Activated CD8-positive, alpha-beta memory T cell treated with anti-CD3 and anti-CD28 coated beads, Interleukin-2, amount 10 ng/mL, durations not matched to agents 7 days and 5 days (primary cell): ENCODE measurements around the gene ABCD2. TPM values are rescaled to one million over a fixed set of nuclear protein-coding genes. Genes with fewer than 3 reads are reported as not detected.
"Not testable (repeated sequence)": the region's sequence is repeated elsewhere in the genome, so short reads cannot be mapped to it uniquely, and the experiment has no call there.

Experiments used
- ATAC-seq: fragments of 150-1000 bp; cut with Tn5 transposase; one replicate; pipeline ENCODE4 v1.10.0; 2021; ENCODE audit warnings: moderate library complexity
- CTCF ChIA-PET: fragments of 350-600 bp; sonication (Branson Sonifier 250); formaldehyde crosslinking; loops from one replicate; lab custom pipeline; 2021; ENCODE audit warnings: antibody characterized with exemption; lab: Charles Lee
- DNase-seq: peaks from one replicate; pipeline ENCODE4 v3.0.0-alpha.2; 2020
- H3K27ac Mint-ChIP-seq: one replicate; pipeline ENCODE4 v1.8.0; 2021; ENCODE audit warnings: mild to moderate bottlenecking, mixed read lengths
- H3K27me3 Mint-ChIP-seq: one replicate; pipeline ENCODE4 v1.8.0; 2021; ENCODE audit warnings: mixed read lengths
- H3K36me3 Mint-ChIP-seq: one replicate; pipeline ENCODE4 v1.8.0; 2021; ENCODE audit warnings: mild to moderate bottlenecking, mixed read lengths
- H3K4me1 Mint-ChIP-seq: one replicate; pipeline ENCODE4 v1.8.0; 2021; ENCODE audit warnings: mixed read lengths
- H3K4me3 Mint-ChIP-seq: one replicate; pipeline ENCODE4 v1.8.0; 2021; ENCODE audit warnings: mild to moderate bottlenecking, moderate library complexity, mixed read lengths
- H3K9me3 Mint-ChIP-seq: one replicate; pipeline ENCODE4 v1.8.0; 2022; ENCODE audit warnings: low read depth, mixed read lengths
- total RNA-seq, 2 experiments: library from RNA; stranded (reverse); gene quantifications; one replicate each; pipeline ENCODE4 v1.2.3, GENCODE V29; 2021

ABCD2 gene
- total RNA-seq, 2 experiments from 2014 or later = 25.0 to 26.6 TPM

GRCh38 chr12:39606712-39607423 is 12.7 kb downstream of the ABCD2 start:
- Mint-ChIP-seq H3K27ac (no peak overlapping the region), H3K27me3 (no peaks in the 10 kb centered on the region), H3K4me1 (peaks cover 52% of the 10 kb centered on the region), H3K4me3 (no peak overlapping the region), H3K36me3 (peaks cover 65% of the 10 kb centered on the region), H3K9me3 (no peaks in the 10 kb centered on the region)
- DNase-seq (no peak), ATAC-seq (no peak)
- CTCF ChIA-PET = interaction anchor here (1.0 kb wide), 1 partner anchor 20 kb away, joined by 3 read pairs; no protein-coding TSS in a partner anchor

DNA sequence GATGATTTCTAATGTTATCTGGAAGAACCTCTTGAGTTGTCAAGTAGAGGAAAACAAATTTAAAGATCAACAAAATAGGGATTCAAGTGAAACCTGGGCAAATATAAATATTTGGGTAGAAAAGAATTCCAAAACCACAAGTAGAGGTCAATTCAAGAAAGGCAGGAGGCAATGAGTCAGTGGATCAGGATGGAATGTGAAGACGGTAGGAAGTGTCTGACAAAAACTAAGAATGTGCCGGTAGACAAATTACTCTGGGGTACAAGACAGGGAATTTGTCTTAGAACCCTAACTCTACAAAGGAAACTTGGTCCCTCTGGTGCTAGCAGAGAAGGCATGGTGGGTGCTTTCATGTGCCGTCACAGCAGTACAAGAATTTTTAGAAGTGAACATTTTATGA is 13.6 kb downstream of the ABCD2 start:
- H3K36me3 Mint-ChIP-seq = peaks cover 62% of the 10 kb centered on the region
- DNase-seq = no peak
- peaks cover 44% of the 10 kb centered on the region for H3K4me1 Mint-ChIP-seq
- H3K27ac Mint-ChIP-seq = peak overlapping the region; percentile 52
- H3K9me3 Mint-ChIP-seq = no peaks in the 10 kb centered on the region
- no peak for ATAC-seq
- CTCF ChIA-PET = interaction anchor here (1.1 kb wide), 1 partner anchor 241 kb away, joined by 3 read pairs; no protein-coding TSS in a partner anchor
- H3K4me3 Mint-ChIP-seq = no peak overlapping the region
- H3K27me3 Mint-ChIP-seq = no peaks in the 10 kb centered on the region

DNA sequence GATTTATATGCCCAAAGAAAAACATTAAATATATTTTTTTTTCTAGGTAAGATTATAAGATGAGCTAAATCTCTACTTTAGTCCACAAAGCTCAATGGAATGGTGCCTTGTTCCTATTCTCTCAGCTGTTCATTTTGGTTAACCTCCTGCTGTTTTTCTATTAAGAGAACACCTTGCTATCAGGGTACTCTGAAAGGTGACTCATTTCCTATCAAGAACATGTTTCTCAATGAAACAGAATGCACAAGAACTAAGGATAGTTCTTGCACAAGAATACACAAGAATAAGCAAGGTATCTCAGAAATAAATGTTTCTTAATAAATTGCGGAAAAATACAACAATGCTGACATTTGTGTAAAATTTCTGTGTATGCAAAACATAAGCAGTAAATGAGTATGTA is 14.1 kb downstream of the ABCD2 start:
- Mint-ChIP-seq H3K9me3 (no peaks in the 10 kb centered on the region), H3K27me3 (no peaks in the 10 kb centered on the region), H3K36me3 (peaks cover 58% of the 10 kb centered on the region), H3K4me3 (no peak overlapping the region), H3K4me1 (peaks cover 40% of the 10 kb centered on the region), H3K27ac (peak overlapping the region; percentile 31)
- DNase-seq = no peak
- ATAC-seq = peak; percentile 42
- CTCF ChIA-PET = interaction anchor here (1.1 to 2.0 kb wide), 2 partner anchors 14 to 240 kb away, joined by 3 to 7 read pairs; partner anchors contain the start of gene ABCD2

GRCh38 chr12:39603065-39603464 is 16.5 kb downstream of the ABCD2 start:
- peaks cover 29% of the 10 kb centered on the region for H3K4me1 Mint-ChIP-seq
- no peaks in the 10 kb centered on the region for H3K9me3 Mint-ChIP-seq
- no peak overlapping the region for H3K4me3 Mint-ChIP-seq
- H3K27me3 Mint-ChIP-seq = no peaks in the 10 kb centered on the region
- ATAC-seq (no peak), DNase-seq (no peak)
- CTCF ChIA-PET = no interaction called here
- no peak overlapping the region for H3K27ac Mint-ChIP-seq
- peaks cover 48% of the 10 kb centered on the region for H3K36me3 Mint-ChIP-seq

DNA sequence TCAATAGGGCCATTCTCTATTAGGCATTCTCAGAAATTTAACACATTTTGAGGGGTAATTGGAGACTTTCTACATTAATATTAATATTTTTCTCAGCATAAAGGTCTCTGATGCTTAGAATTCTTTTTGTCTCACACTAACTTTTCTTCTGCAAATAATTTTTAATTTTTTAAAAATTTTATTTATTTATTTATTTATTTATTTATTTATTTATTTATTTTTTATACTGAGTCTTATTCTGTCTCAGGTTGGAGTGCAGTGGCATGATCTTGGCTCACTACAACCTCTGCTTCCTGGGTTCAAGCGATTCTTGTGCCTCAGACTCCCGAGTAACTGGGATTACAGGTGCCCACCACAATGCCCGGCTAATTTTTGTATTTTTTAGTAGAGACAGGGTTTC is 17.7 kb downstream of the ABCD2 start:
- H3K4me3 Mint-ChIP-seq, ATAC-seq, DNase-seq, CTCF ChIA-PET, H3K9me3 Mint-ChIP-seq, H3K27me3 Mint-ChIP-seq, H3K27ac Mint-ChIP-seq: not testable (repeated sequence)
- peaks cover 49% of the 10 kb centered on the region for H3K36me3 Mint-ChIP-seq
- peaks cover 27% of the 10 kb centered on the region for H3K4me1 Mint-ChIP-seq

DNA sequence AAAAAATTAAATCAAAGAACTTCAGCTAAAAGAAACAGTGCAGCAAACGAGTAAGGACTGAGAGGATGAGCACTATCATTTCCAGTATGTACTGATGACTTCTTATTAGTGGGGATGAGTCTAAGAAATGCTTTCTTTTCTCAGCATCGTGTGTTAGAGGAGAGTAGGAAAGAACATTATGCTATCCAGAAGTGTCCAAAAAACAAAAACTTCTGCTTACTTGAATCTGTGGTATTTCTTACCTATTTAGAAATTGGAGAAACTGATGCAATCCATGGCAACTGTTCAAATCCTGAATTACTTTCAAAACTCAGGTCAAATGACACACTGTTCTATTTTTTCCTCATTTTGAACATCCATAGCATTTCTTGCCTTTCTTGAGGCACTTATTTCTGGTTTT is 23.7 kb downstream of the ABCD2 start:
- H3K36me3 Mint-ChIP-seq = peaks cover 43% of the 10 kb centered on the region
- H3K9me3 Mint-ChIP-seq = no peaks in the 10 kb centered on the region
- DNase-seq (no peak), ATAC-seq (no peak)
- CTCF ChIA-PET = interaction anchor here (1.2 to 1.3 kb wide), 2 partner anchors 9 to 30 kb away, joined by 3 to 4 read pairs; no protein-coding TSS in a partner anchor
- H3K27me3 Mint-ChIP-seq = no peaks in the 10 kb centered on the region
- H3K4me1 Mint-ChIP-seq = peaks cover 15% of the 10 kb centered on the region
- H3K4me3 Mint-ChIP-seq = no peak overlapping the region
- H3K27ac Mint-ChIP-seq = no peak overlapping the region

- no peak for ATAC-seq
- no peaks in the 10 kb centered on the region for H3K27me3 Mint-ChIP-seq
- no peak for DNase-seq
- peaks cover 38% of the 10 kb centered on the region for H3K36me3 Mint-ChIP-seq
- H3K27ac Mint-ChIP-seq = no peak overlapping the region
- no peak overlapping the region for H3K4me3 Mint-ChIP-seq
- H3K4me1 Mint-ChIP-seq = peaks cover 22% of the 10 kb centered on the region
- CTCF ChIA-PET = no interaction called here
- no peaks in the 10 kb centered on the region for H3K9me3 Mint-ChIP-seq
These were observed 27.3 kb downstream of the ABCD2 start for GRCh38 chr12:39592295-39592694.

- Mint-ChIP-seq H3K27ac (no peak overlapping the region), H3K4me3 (no peak overlapping the region), H3K9me3 (no peaks in the 10 kb centered on the region), H3K27me3 (no peaks in the 10 kb centered on the region), H3K36me3 (peaks cover 53% of the 10 kb centered on the region), H3K4me1 (peaks cover 18% of the 10 kb centered on the region)
- ATAC-seq (no peak), DNase-seq (no peak)
- CTCF ChIA-PET = no interaction called here
These were observed 31.3 kb downstream of the ABCD2 start for GRCh38 chr12:39588348-39588747.

DNA sequence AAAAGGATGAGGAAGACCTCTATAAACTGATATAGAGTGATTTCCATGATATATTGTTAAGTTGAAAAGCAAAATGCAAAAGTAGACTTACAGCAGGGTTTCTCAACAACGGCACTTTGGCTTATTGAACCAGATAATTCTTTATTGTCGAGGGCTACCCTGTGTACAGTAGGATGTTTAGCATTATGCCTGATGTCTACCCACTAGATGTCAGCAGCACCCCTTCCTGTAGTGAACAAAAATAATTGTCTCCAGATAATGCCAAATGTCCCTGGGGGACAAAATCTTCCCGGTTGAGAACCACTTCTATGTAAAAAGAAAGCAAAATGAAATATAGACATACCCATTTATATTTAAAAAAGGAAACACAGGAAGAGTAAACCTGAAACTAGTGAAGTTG is 32.4 kb downstream of the ABCD2 start:
- Mint-ChIP-seq H3K36me3 (peaks cover 49% of the 10 kb centered on the region), H3K27ac (no peak overlapping the region), H3K4me3 (no peak overlapping the region), H3K4me1 (peaks cover 16% of the 10 kb centered on the region), H3K9me3 (no peaks in the 10 kb centered on the region), H3K27me3 (no peaks in the 10 kb centered on the region)
- CTCF ChIA-PET = interaction anchor here (0.6 to 1.5 kb wide), 3 partner anchors 9 to 109 kb away, joined by 3 to 4 read pairs (median 3); no protein-coding TSS in a partner anchor
- DNase-seq (no peak), ATAC-seq (peak; percentile 49)

DNA sequence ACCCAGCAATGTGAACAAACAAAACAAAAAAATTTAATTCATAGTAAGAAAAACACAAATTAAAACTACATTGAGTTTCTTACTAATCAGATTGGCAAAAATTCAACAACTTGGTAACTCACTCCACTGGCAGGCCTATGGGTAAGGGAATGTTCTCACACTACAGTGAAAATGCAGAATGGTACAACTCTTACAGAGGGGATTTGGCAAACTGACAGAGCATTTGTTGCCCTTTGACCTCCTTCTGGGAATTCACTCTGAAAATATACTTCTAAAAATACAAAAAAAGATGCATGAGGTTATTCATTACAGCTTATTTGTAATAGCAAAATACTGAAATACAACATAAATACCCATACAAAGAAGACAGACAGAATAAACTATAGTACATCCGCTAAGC is 32.8 kb downstream of the ABCD2 start:
- no peak overlapping the region for H3K4me3 Mint-ChIP-seq
- no peaks in the 10 kb centered on the region for H3K27me3 Mint-ChIP-seq
- no peak for ATAC-seq
- DNase-seq = no peak
- H3K9me3 Mint-ChIP-seq = no peaks in the 10 kb centered on the region
- H3K36me3 Mint-ChIP-seq = peaks cover 45% of the 10 kb centered on the region
- H3K4me1 Mint-ChIP-seq = peaks cover 16% of the 10 kb centered on the region
- H3K27ac Mint-ChIP-seq = no peak overlapping the region
- CTCF ChIA-PET = interaction anchor here (0.6 to 1.5 kb wide), 3 partner anchors 9 to 110 kb away, joined by 3 to 4 read pairs (median 3); no protein-coding TSS in a partner anchor

- CTCF ChIA-PET = no interaction called here
These were observed 38.0 kb downstream of the ABCD2 start for GRCh38 chr12:39581592-39581991.

DNA sequence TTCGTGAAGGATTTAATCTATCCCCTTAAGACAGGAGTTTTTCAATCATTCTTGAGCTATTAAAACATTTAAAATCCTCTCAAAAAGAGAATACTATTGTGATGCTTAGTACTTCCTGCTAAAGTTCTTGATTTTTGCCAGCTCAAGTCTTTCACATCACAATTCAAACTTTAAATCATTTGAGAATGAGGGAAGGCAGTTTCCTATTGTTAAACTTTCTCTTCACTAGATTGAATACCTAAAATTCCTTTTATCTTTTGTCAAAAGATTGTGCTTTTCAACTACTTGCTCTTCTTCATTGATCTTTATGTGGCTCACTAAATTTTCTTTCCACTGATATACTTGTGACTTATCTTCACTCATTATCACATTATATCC is 44.1 kb downstream of the ABCD2 start:
- Mint-ChIP-seq H3K27ac (no peak overlapping the region), H3K9me3 (peaks cover 7% of the 10 kb centered on the region), H3K27me3 (no peaks in the 10 kb centered on the region), H3K4me3 (no peak overlapping the region), H3K4me1 (peaks cover 6% of the 10 kb centered on the region), H3K36me3 (peaks cover 74% of the 10 kb centered on the region)
- ATAC-seq = no peak
- CTCF ChIA-PET = no interaction called here
- DNase-seq = no peak

More at GRCh38 chr12:39581592-39581991, 38.0 kb downstream of the ABCD2 start:
- H3K9me3 Mint-ChIP-seq = no peaks in the 10 kb centered on the region
- peaks cover 62% of the 10 kb centered on the region for H3K36me3 Mint-ChIP-seq
- H3K27ac Mint-ChIP-seq = no peak overlapping the region
- no peaks in the 10 kb centered on the region for H3K27me3 Mint-ChIP-seq
- H3K4me1 Mint-ChIP-seq = peaks cover 2% of the 10 kb centered on the region
- H3K4me3 Mint-ChIP-seq = no peak overlapping the region
- DNase-seq = no peak
- ATAC-seq = no peak

DNA sequence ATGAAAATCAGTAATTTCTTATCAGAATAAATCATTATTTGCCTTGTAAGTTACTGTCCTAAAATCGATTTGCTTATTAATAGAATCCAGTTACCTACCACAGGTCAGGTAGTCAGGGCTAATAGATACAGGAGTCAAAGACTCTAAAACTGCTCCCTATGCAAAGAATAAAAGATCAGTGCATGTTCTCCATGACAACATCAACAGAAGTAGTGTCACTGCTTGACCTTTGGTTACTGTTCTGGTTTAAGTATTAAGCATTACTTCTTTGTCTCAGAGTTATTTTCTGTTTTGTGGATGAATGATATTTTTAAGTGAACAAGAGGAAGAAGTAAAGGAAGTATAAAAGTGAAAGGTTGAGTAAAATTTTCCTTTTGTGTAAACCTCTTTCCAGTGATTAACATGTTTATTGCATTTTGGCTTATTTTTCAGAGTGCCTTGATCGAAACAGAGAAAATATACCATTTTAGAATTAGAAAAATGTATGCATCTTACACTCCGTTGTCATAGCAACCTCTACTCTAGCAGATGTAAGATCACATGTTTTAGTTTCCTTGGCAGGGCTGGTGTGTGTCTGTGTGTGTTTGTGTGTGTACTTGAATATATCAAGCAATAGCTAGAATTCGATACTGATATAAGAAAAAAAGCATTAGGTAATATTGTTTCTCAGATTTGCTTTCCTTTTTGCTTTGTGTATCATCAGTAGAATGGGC is 44.7 kb downstream of the ABCD2 start:
- Mint-ChIP-seq H3K4me1 (peaks cover 6% of the 10 kb centered on the region), H3K27ac (no peak overlapping the region), H3K36me3 (peaks cover 76% of the 10 kb centered on the region), H3K27me3 (no peaks in the 10 kb centered on the region), H3K9me3 (peaks cover 10% of the 10 kb centered on the region), H3K4me3 (no peak overlapping the region)
- no peak for ATAC-seq
- no peak for DNase-seq
- CTCF ChIA-PET = no interaction called here
